SK-N-SH (cell line): Measurements from ENCODE around the gene PCK2. TPM values are rescaled to one million over a fixed set of nuclear protein-coding genes. Genes with fewer than 3 reads are reported as not detected.

Experiments used
- CTCF ChIA-PET: fragments of 300-600, 350-600 bp; formaldehyde crosslinking; extraction: SDS; loops from one replicate; lab custom pipeline; 2021; lab: Yijun Ruan, JAX
- POLR2A ChIA-PET: fragments of 350-600 bp; sonication (Branson Sonifier 250); formaldehyde crosslinking; extraction: SDS; loops from one replicate; lab custom pipeline; 2020; ENCODE audit warnings: antibody characterized with exemption, inconsistent platforms; lab: Yijun Ruan, JAX
- DNase-seq: peaks from one replicate; pipeline ENCODE4 v3.0.0; 2012
- H2AFZ ChIP-seq: fragments of 200-600 bp; sonication (generic); 2 replicates; pipeline ENCODE4 v1.8.1; 2016; ENCODE audit warnings: antibody characterized with exemption, mild to moderate bottlenecking, low read depth
- H3F3A ChIP-seq: fragments of 200-600 bp; sonication (generic); replicated peaks from 2 replicates; pipeline ENCODE3; 2016; ENCODE audit warnings: antibody characterized with exemption, mild to moderate bottlenecking; ENCODE audit not compliant: insufficient read depth
- H3K27ac ChIP-seq, 2 experiments: fragments of 200-500 bp in 1 of 2; fragments of 200-600 bp in 1 of 2; sonication (Bioruptor generic) in 1 of 2; sonication (generic), shearing (Covaris generic) in 1 of 2; 2 replicates each; pipeline versions ENCODE4 v1.5.1 to v1.6.1; 2014 to 2016; ENCODE audit warnings: low read depth in 2 of 2, inconsistent platforms in 1 of 2, low read length in 1 of 2, mild to moderate bottlenecking in 1 of 2, mixed read lengths in 1 of 2
- H3K27me3 ChIP-seq: fragments of 200-600 bp; sonication (generic), shearing (Covaris generic); 2 replicates; pipeline ENCODE4 v1.6.1; 2016; ENCODE audit warnings: mixed run types; ENCODE audit not compliant: insufficient read depth
- H3K36me3 ChIP-seq, 2 experiments: fragments of 200-500 bp in 1 of 2; fragments of 200-600 bp in 1 of 2; sonication (Bioruptor generic) in 1 of 2; sonication (generic) in 1 of 2; replicated peaks in 1 of 2; 2 replicates each; pipeline versions ENCODE3 to v1.5.1; 2014 to 2016; ENCODE audit warnings: low read length in 1 of 2, mild to moderate bottlenecking in 1 of 2; ENCODE audit not compliant: insufficient read depth in 2 of 2, control insufficient read depth in 1 of 2
- H3K4me1 ChIP-seq, 2 experiments: fragments of 200-500 bp in 1 of 2; fragments of 200-600 bp in 1 of 2; sonication (Bioruptor generic) in 1 of 2; sonication (generic), shearing (Covaris generic) in 1 of 2; 2 replicates each; pipeline versions ENCODE4 v1.5.1 to v1.6.1; 2014 to 2016; ENCODE audit warnings: low read depth in 1 of 2, low read length in 1 of 2, mixed run types in 1 of 2; ENCODE audit not compliant: insufficient read depth in 2 of 2, control insufficient read depth in 1 of 2
- H3K4me2 ChIP-seq: fragments of 200-600 bp; sonication (generic), shearing (Covaris generic); 2 replicates; pipeline ENCODE4 v1.6.1; 2017; ENCODE audit warnings: mixed run types
- H3K4me3 ChIP-seq, 2 experiments: fragments of 200-500 bp in 1 of 2; fragments of 200-600 bp in 1 of 2; sonication (Bioruptor generic) in 1 of 2; sonication (generic), shearing (Covaris generic) in 1 of 2; 2 replicates each; pipeline versions ENCODE4 v1.5.1 to v1.8.1; 2014 to 2016; ENCODE audit warnings: low read depth in 2 of 2, inconsistent platforms in 1 of 2, low read length in 1 of 2, mild to moderate bottlenecking in 1 of 2, mixed read lengths in 1 of 2, moderate library complexity in 1 of 2
- H3K79me2 ChIP-seq: fragments of 200-600 bp; sonication (generic); 2 replicates; pipeline ENCODE4 v1.8.1; 2017; ENCODE audit warnings: mild to moderate bottlenecking; ENCODE audit not compliant: insufficient read depth
- H3K9ac ChIP-seq: fragments of 200-600 bp; sonication (generic); 2 replicates; pipeline ENCODE4 v1.6.1; 2017; ENCODE audit warnings: mixed run types
- H3K9me2 ChIP-seq: fragments of 200-600 bp; sonication (generic); 2 replicates; pipeline ENCODE4 v1.6.1; 2017; ENCODE audit warnings: mixed run types
- H3K9me3 ChIP-seq: fragments of 200-600 bp; sonication (generic); 2 replicates; pipeline ENCODE4 v1.6.1; 2017; ENCODE audit warnings: mixed run types, mild to moderate bottlenecking, moderate library complexity
- H4K20me1 ChIP-seq: fragments of 200-600 bp; sonication (generic); 2 replicates; pipeline ENCODE4 v1.6.1; 2017; ENCODE audit warnings: mild to moderate bottlenecking, mixed run types; ENCODE audit not compliant: insufficient read depth
- ELF1 ChIP-seq: IDR thresholded peaks from 2 replicates; pipeline ENCODE4 v1.4.0; 2012
- EZH2phosphoT487 ChIP-seq: fragments of 200-600 bp; sonication (generic); IDR thresholded peaks from 2 replicates; pipeline ENCODE4 v1.6.1; 2017; ENCODE audit warnings: low read depth, mixed run types, mild to moderate bottlenecking, antibody characterized with exemption, moderate library complexity, borderline replicate concordance
- FOXJ3 ChIP-seq: sonication (generic); formaldehyde crosslinking; IDR thresholded peaks from 2 replicates; pipeline ENCODE4 v1.5.1; 2020; ENCODE audit warnings: mild to moderate bottlenecking, missing genetic modification reagents
- FOXM1 ChIP-seq: IDR thresholded peaks from 2 replicates; pipeline ENCODE4 v1.4.0; 2012; ENCODE audit warnings: low read depth, mild to moderate bottlenecking
- GABPA ChIP-seq: IDR thresholded peaks from 2 replicates; pipeline ENCODE4 v1.4.0; 2012; ENCODE audit warnings: low read depth, mild to moderate bottlenecking
- JUND ChIP-seq: IDR thresholded peaks from 2 replicates; pipeline ENCODE4 v1.4.0; 2012
- NFIC ChIP-seq: IDR thresholded peaks from 2 replicates; pipeline ENCODE4 v1.4.0; 2012; ENCODE audit warnings: borderline replicate concordance
- NRF1 ChIP-seq: IDR thresholded peaks from 2 replicates; pipeline ENCODE4 v1.6.1; 2012; ENCODE audit warnings: low read depth, mild to moderate bottlenecking, low read length
- POLR2AphosphoS5 ChIP-seq: IDR thresholded peaks from 2 replicates; pipeline ENCODE4 v1.6.1; 2012; ENCODE audit warnings: low read depth, low read length
- RAD21 ChIP-seq: IDR thresholded peaks from 2 replicates; pipeline ENCODE4 v1.6.1; 2012; ENCODE audit warnings: mild to moderate bottlenecking, low read length
- RCOR1 ChIP-seq: fragments of 150-350 bp; IDR thresholded peaks from 2 replicates; pipeline ENCODE4 v1.6.1; 2017; ENCODE audit warnings: antibody characterized with exemption, low read length
- RFX5 ChIP-seq: IDR thresholded peaks from 2 replicates; pipeline ENCODE4 v1.6.1; 2012; ENCODE audit warnings: mild to moderate bottlenecking, improper control_type of control experiment, low read length
- TEAD4 ChIP-seq: IDR thresholded peaks from 2 replicates; pipeline ENCODE4 v1.4.0; 2012; ENCODE audit warnings: mild to moderate bottlenecking, borderline replicate concordance; ENCODE audit not compliant: insufficient read depth
- USF1 ChIP-seq: IDR thresholded peaks from 2 replicates; pipeline ENCODE4 v1.4.0; 2012; ENCODE audit warnings: low read depth, borderline replicate concordance
- USF2 ChIP-seq: fragments of 150-350 bp; IDR thresholded peaks from 2 replicates; pipeline ENCODE4 v1.6.1; 2017; ENCODE audit warnings: antibody characterized with exemption, low read length, low read depth, borderline replicate concordance
- YY1 ChIP-seq: IDR thresholded peaks from 2 replicates; pipeline ENCODE4 v1.4.0; 2012; ENCODE audit warnings: low read depth, mild to moderate bottlenecking
- ZBTB33 ChIP-seq: IDR thresholded peaks from 2 replicates; pipeline ENCODE4 v1.4.0; 2012; ENCODE audit warnings: low read depth, borderline replicate concordance
- WGBS: methylation state at CpG from one replicate; pipeline ENCODE4 v1.1.6; 2017; ENCODE audit warnings: low lambda C conversion rate; 5-methylcytosine and 5-hydroxymethylcytosine counted together
- polyA plus RNA-seq, 3 experiments: library from polyadenylated mRNA; depleted of rRNA; stranded (reverse); fragments of >200 nt; gene quantifications; 2 replicates each; pipeline ENCODE4 v1.2.3, GENCODE V29; 2012
- TF ChIP-seq, protein P1 (sequence below): fragments of 200-600 bp; sonication (generic); IDR thresholded peaks from 2 replicates; pipeline ENCODE4 v1.6.1; 2017; ENCODE audit warnings: antibody characterized with exemption, mild to moderate bottlenecking, moderate library complexity
- TF ChIP-seq, protein P2 (sequence below): IDR thresholded peaks from 2 replicates; pipeline ENCODE4 v1.4.0; 2012; ENCODE audit warnings: low read depth

Gene PCK2
- polyA plus RNA-seq, 1 of the 3 experiments (the other 2 are of a cell fraction): 16.6 TPM

- Histone ChIP-seq H3K9me3 (no peaks in the 10 kb centered on the region), H3K36me3 (peaks cover 3 to 19% of the 10 kb centered on the region in 2 experiments), H3K9me2 (no peaks in the 10 kb centered on the region), H3K27me3 (no peaks in the 10 kb centered on the region), H3K9ac (no peak overlapping the region), H3F3A (peaks cover 3% of the 10 kb centered on the region), H4K20me1 (no peaks in the 10 kb centered on the region), H3K27ac (no peak overlapping the region), H3K79me2 (peaks cover 16% of the 10 kb centered on the region), H3K4me1 (peaks cover 12 to 16% of the 10 kb centered on the region in 2 experiments; a peak in 2 of 4 replicates), H2AFZ (no peak overlapping the region), H3K4me3 (no peak overlapping the region), H3K4me2 (no peak overlapping the region)
- DNase-seq: no peak
- TF ChIP-seq RCOR1 (no peak), TEAD4 (no peak), EZH2phosphoT487 (no peak), ELF1 (no peak), GABPA (no peak), FOXM1 (no peak), USF2 (no peak), USF1 (no peak), RAD21 (no peak), FOXJ3 (CRISPR knock-in tag) (no peak), POLR2AphosphoS5 (no peak), YY1 (no peak), RFX5 (no peak), ZBTB33 (no peak), NFIC (no peak), JUND (no peak), NRF1 (no peak)
- TF ChIP-seq, protein P1, sequence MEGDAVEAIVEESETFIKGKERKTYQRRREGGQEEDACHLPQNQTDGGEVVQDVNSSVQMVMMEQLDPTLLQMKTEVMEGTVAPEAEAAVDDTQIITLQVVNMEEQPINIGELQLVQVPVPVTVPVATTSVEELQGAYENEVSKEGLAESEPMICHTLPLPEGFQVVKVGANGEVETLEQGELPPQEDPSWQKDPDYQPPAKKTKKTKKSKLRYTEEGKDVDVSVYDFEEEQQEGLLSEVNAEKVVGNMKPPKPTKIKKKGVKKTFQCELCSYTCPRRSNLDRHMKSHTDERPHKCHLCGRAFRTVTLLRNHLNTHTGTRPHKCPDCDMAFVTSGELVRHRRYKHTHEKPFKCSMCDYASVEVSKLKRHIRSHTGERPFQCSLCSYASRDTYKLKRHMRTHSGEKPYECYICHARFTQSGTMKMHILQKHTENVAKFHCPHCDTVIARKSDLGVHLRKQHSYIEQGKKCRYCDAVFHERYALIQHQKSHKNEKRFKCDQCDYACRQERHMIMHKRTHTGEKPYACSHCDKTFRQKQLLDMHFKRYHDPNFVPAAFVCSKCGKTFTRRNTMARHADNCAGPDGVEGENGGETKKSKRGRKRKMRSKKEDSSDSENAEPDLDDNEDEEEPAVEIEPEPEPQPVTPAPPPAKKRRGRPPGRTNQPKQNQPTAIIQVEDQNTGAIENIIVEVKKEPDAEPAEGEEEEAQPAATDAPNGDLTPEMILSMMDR: no peak
- TF ChIP-seq, protein P2, sequence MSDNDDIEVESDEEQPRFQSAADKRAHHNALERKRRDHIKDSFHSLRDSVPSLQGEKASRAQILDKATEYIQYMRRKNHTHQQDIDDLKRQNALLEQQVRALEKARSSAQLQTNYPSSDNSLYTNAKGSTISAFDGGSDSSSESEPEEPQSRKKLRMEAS: no peak
- ChIA-PET CTCF (interaction anchor here (13.8 to 25.4 kb wide), 2 partner anchors 8 to 33 kb away, joined by 219 to 1159 read pairs; partner anchors contain the start of genes CARMIL3 and CPNE6), POLR2A (interaction anchor here (1.3 kb wide), 1 partner anchor 16 kb away, joined by 3 read pairs; the partner anchor contains the start of genes DCAF11 and NRL)
- 98% methylated on average over 8 of the region's 16 CpGs for WGBS
Observed at GRCh38 chr14:24098229-24098926, 4.3 kb downstream of the PCK2 start.
